Activated T-cell treated with anti-CD3 and anti-CD28 coated beads, Interleukin-2, amount 50 U/mL, for 72 hours (primary cell): ENCODE measurements around the gene OR2F2. TPM values are rescaled to one million over a fixed set of nuclear protein-coding genes. Genes with fewer than 3 reads are reported as not detected.
A peak's percentile ranks its signal among the peaks of the same experiment; 100 is the strongest.

ENCODE experiments used
- ATAC-seq, 2 donors: fragments of 150-1000 bp; cut with Tn5 transposase; replicated peaks in 1 of 2; 2 replicates each; pipeline ENCODE4 v1.10.0; 2021; ENCODE audit warnings: moderate library complexity in 2 of 2, mild to moderate bottlenecking in 1 of 2
- DNase-seq, 2 donors: peaks; one replicate each; pipeline ENCODE4 v3.0.0; 2021 to 2022; ENCODE audit warnings: mixed read lengths in 1 of 2
- H3K27ac Mint-ChIP-seq: one replicate; pipeline ENCODE4 v1.8.0; 2022; ENCODE audit warnings: mild to moderate bottlenecking, moderate library complexity, mixed read lengths
- H3K27me3 Mint-ChIP-seq: one replicate; pipeline ENCODE4 v1.8.0; 2022; ENCODE audit warnings: low read depth, mixed read lengths
- H3K36me3 Mint-ChIP-seq, 2 donors: one replicate each; pipeline ENCODE4 v1.8.0; 2022; ENCODE audit warnings: mixed read lengths in 2 of 2, mild to moderate bottlenecking in 1 of 2; ENCODE audit not compliant: insufficient read depth in 2 of 2
- H3K4me1 Mint-ChIP-seq: one replicate; pipeline ENCODE4 v1.8.0; 2022; ENCODE audit warnings: low read depth, mixed read lengths
- H3K4me3 Mint-ChIP-seq, 2 donors: one replicate each; pipeline ENCODE4 v1.8.0; 2022; ENCODE audit warnings: mild to moderate bottlenecking in 2 of 2, mixed read lengths in 2 of 2, moderate library complexity in 2 of 2
- H3K9me3 Mint-ChIP-seq, 2 donors: one replicate each; pipeline ENCODE4 v1.8.0; 2022; ENCODE audit warnings: mixed read lengths in 2 of 2
- total RNA-seq, 2 donors: library from RNA; stranded (reverse); gene quantifications; one replicate each; pipeline ENCODE4 v1.2.3, GENCODE V29; 2022

Gene OR2F2
- not detected for total RNA-seq

- Mint-ChIP-seq H3K27me3 (peaks cover 10% of the 10 kb centered on the region), H3K27ac (no peak within 1 kb of the TSS), H3K9me3 (peaks cover 0 to 4% of the 10 kb centered on the region in 2 donors), H3K4me3 (no peak within 1 kb of the TSS), H3K4me1 (peaks cover 4% of the 10 kb centered on the region), H3K36me3 (peaks cover 0 to 2% of the 10 kb centered on the region in 2 donors)
- DNase-seq (no peak), ATAC-seq (no peak)
These were observed at the start of gene OR2F2 for GRCh38 chr7:143934526-143935325. OR2F2 (plus strand) TSS chr7:143935233; CDS start chr7:143935233, 0 bp downstream.

GRCh38 chr7:143885951-143886350, 49.1 kb upstream of the OR2F2 start:
- peak overlapping the region in 1 of 2 donors; percentile 16 for H3K4me3 Mint-ChIP-seq
- peaks cover 27% of the 10 kb centered on the region for H3K4me1 Mint-ChIP-seq

GRCh38 chr7:143886826-143887477, 48.1 kb upstream of the OR2F2 start:
- Mint-ChIP-seq H3K36me3 (peaks cover 8 to 14% of the 10 kb centered on the region in 2 donors), H3K4me3 (no peak overlapping the region), H3K9me3 (peaks cover 3 to 4% of the 10 kb centered on the region in 2 donors), H3K4me1 (peaks cover 27% of the 10 kb centered on the region), H3K27me3 (peaks cover 52% of the 10 kb centered on the region), H3K27ac (no peak overlapping the region)
- ATAC-seq (no peak), DNase-seq (no peak)

More at GRCh38 chr7:143885951-143886350, 49.1 kb upstream of the OR2F2 start:
- ATAC-seq (no peak), DNase-seq (no peak)
- Mint-ChIP-seq H3K36me3 (peaks cover 6 to 9% of the 10 kb centered on the region in 2 donors), H3K9me3 (peaks cover 3 to 4% of the 10 kb centered on the region in 2 donors), H3K27ac (no peak overlapping the region), H3K27me3 (peaks cover 60% of the 10 kb centered on the region)

- H3K4me1 Mint-ChIP-seq, result peaks cover 17% of the 10 kb centered on the region
- peak overlapping the region; percentile 39 for H3K27ac Mint-ChIP-seq
- peaks cover 8 to 20% of the 10 kb centered on the region in 2 donors for H3K36me3 Mint-ChIP-seq
- peaks cover 31% of the 10 kb centered on the region for H3K27me3 Mint-ChIP-seq
- no peak for ATAC-seq
- DNase-seq, result no peak
- peaks cover 3 to 4% of the 10 kb centered on the region in 2 donors for H3K9me3 Mint-ChIP-seq
- H3K4me3 Mint-ChIP-seq, result no peak overlapping the region
These were observed 46.0 kb upstream of the OR2F2 start for GRCh38 chr7:143889068-143889467.

- H3K9me3 Mint-ChIP-seq, result peaks cover 3 to 4% of the 10 kb centered on the region in 2 donors
- ATAC-seq (no peak), DNase-seq (no peak)
- H3K27me3 Mint-ChIP-seq, result peaks cover 21% of the 10 kb centered on the region
- no peak overlapping the region for H3K27ac Mint-ChIP-seq
- H3K4me3 Mint-ChIP-seq, result no peak overlapping the region
- peaks cover 12% of the 10 kb centered on the region for H3K4me1 Mint-ChIP-seq
- H3K36me3 Mint-ChIP-seq, result peaks cover 8 to 20% of the 10 kb centered on the region in 2 donors
These were observed 44.5 kb upstream of the OR2F2 start for GRCh38 chr7:143890558-143890957.

GRCh38 chr7:143891457-143891856, 43.6 kb upstream of the OR2F2 start:
- H3K36me3 Mint-ChIP-seq, result peaks cover 8 to 20% of the 10 kb centered on the region in 2 donors
- ATAC-seq (no peak), DNase-seq (no peak)
- peaks cover 7% of the 10 kb centered on the region for H3K4me1 Mint-ChIP-seq
- H3K4me3 Mint-ChIP-seq, result no peak overlapping the region
- no peak overlapping the region for H3K27ac Mint-ChIP-seq
- peaks cover 15% of the 10 kb centered on the region for H3K27me3 Mint-ChIP-seq
- H3K9me3 Mint-ChIP-seq, result peaks cover 3 to 4% of the 10 kb centered on the region in 2 donors

- Mint-ChIP-seq H3K4me1 (no peaks in the 10 kb centered on the region), H3K4me3 (no peak overlapping the region), H3K27me3 (peaks cover 6% of the 10 kb centered on the region), H3K27ac (no peak overlapping the region), H3K9me3 (peaks cover 3 to 4% of the 10 kb centered on the region in 2 donors), H3K36me3 (peaks cover 8 to 20% of the 10 kb centered on the region in 2 donors)
- DNase-seq (no peak), ATAC-seq (peak; percentile 74 to 82)
These were observed 42.3 kb upstream of the OR2F2 start for GRCh38 chr7:143892527-143893300.

- no peaks in the 10 kb centered on the region for H3K27me3 Mint-ChIP-seq
- H3K4me1 Mint-ChIP-seq, result peaks cover 24% of the 10 kb centered on the region
- no peaks in the 10 kb centered on the region for H3K9me3 Mint-ChIP-seq
- ATAC-seq (no peak), DNase-seq (no peak)
- H3K27ac Mint-ChIP-seq, result no peak overlapping the region
- peaks cover 0 to 7% of the 10 kb centered on the region in 2 donors for H3K36me3 Mint-ChIP-seq
- no peak overlapping the region for H3K4me3 Mint-ChIP-seq
These were observed 38.4 kb upstream of the OR2F2 start for GRCh38 chr7:143896667-143897066.

GRCh38 chr7:143898810-143899209, 36.2 kb upstream of the OR2F2 start:
- H3K27ac Mint-ChIP-seq, result no peak overlapping the region
- no peaks in the 10 kb centered on the region for H3K27me3 Mint-ChIP-seq
- no peak for DNase-seq
- H3K4me1 Mint-ChIP-seq, result peaks cover 24% of the 10 kb centered on the region
- no peak for ATAC-seq
- H3K4me3 Mint-ChIP-seq, result no peak overlapping the region
- H3K36me3 Mint-ChIP-seq, result peaks cover 0 to 1% of the 10 kb centered on the region in 2 donors
- no peaks in the 10 kb centered on the region for H3K9me3 Mint-ChIP-seq

GRCh38 chr7:143900230-143900766, 34.7 kb upstream of the OR2F2 start:
- Mint-ChIP-seq H3K27ac (peak overlapping the region; percentile 73), H3K4me3 (peak overlapping the region; percentile 93 to 94)
- no peak for ATAC-seq

GRCh38 chr7:143901332-143901667, 33.7 kb upstream of the OR2F2 start:
- H3K4me1 Mint-ChIP-seq, result peaks cover 24% of the 10 kb centered on the region
- DNase-seq, result no peak
- H3K36me3 Mint-ChIP-seq, result no peaks in the 10 kb centered on the region
- H3K9me3 Mint-ChIP-seq, result no peaks in the 10 kb centered on the region
- no peaks in the 10 kb centered on the region for H3K27me3 Mint-ChIP-seq
- ATAC-seq, result no peak
- peak overlapping the region; percentile 79 for H3K27ac Mint-ChIP-seq
- H3K4me3 Mint-ChIP-seq, result peak overlapping the region; percentile 93 to 94

More at GRCh38 chr7:143900230-143900766, 34.7 kb upstream of the OR2F2 start:
- H3K9me3 Mint-ChIP-seq, result no peaks in the 10 kb centered on the region
- no peak for DNase-seq
- H3K27me3 Mint-ChIP-seq, result no peaks in the 10 kb centered on the region
- H3K4me1 Mint-ChIP-seq, result peaks cover 24% of the 10 kb centered on the region
- no peaks in the 10 kb centered on the region for H3K36me3 Mint-ChIP-seq

- no peaks in the 10 kb centered on the region for H3K27me3 Mint-ChIP-seq
- no peaks in the 10 kb centered on the region for H3K36me3 Mint-ChIP-seq
- peak within 1 kb of the TSS; percentile 93 to 94 for H3K4me3 Mint-ChIP-seq
- H3K9me3 Mint-ChIP-seq, result no peaks in the 10 kb centered on the region
- DNase-seq (peak; percentile 91 to 93), ATAC-seq (peak; percentile 93)
- H3K4me1 Mint-ChIP-seq, result peaks cover 24% of the 10 kb centered on the region
- peak within 1 kb of the TSS; percentile 84 for H3K27ac Mint-ChIP-seq
These were observed 33.2 kb upstream of the OR2F2 start, which contains the start of gene TCAF1 for GRCh38 chr7:143901668-143902331. TCAF1 (minus strand) TSS chr7:143902176; CDS start chr7:143876608, 25,568 bp downstream.
